Measurements from ENCODE around the gene PI4KA.

DNA sequence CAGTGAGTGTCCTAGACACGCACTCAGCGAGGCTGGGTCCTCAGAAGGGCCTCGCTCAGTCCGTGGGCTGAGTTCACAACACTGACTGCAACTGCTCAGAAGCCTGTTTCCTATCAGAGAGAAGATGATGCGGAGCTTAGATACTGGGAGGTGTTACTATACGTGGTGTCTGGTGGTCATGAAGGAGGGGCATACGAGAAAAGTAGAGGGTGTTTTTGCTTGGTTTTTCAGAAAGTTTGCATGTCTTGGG, 94.2 kb downstream of the PI4KA start:
- TF ChIP-seq, protein P1, sequence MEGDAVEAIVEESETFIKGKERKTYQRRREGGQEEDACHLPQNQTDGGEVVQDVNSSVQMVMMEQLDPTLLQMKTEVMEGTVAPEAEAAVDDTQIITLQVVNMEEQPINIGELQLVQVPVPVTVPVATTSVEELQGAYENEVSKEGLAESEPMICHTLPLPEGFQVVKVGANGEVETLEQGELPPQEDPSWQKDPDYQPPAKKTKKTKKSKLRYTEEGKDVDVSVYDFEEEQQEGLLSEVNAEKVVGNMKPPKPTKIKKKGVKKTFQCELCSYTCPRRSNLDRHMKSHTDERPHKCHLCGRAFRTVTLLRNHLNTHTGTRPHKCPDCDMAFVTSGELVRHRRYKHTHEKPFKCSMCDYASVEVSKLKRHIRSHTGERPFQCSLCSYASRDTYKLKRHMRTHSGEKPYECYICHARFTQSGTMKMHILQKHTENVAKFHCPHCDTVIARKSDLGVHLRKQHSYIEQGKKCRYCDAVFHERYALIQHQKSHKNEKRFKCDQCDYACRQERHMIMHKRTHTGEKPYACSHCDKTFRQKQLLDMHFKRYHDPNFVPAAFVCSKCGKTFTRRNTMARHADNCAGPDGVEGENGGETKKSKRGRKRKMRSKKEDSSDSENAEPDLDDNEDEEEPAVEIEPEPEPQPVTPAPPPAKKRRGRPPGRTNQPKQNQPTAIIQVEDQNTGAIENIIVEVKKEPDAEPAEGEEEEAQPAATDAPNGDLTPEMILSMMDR (conservative IDR thresholded peaks at IDR 0.05; ENCODE audit: low read depth, low read length), result no peak
- TF ChIP-seq EZH2 (IDR thresholded peaks at IDR 0.05; ENCODE audit: borderline replicate concordance, low read depth, low read length, poor library complexity, severe bottlenecking), result no peak
